AG04450 (cell line): ENCODE results near the gene ENO4. TPM values are rescaled to one million over a fixed set of nuclear protein-coding genes. Genes with fewer than 3 reads are reported as not detected.

Experiments used
- CTCF ChIA-PET: fragments of 300-600, 350-600 bp; formaldehyde crosslinking; extraction: SDS; loops from one replicate; lab custom pipeline; 2022; ENCODE audit warnings: antibody characterized with exemption, inconsistent platforms; lab: Charles Lee
- POLR2A ChIA-PET: fragments of 350-600 bp; formaldehyde crosslinking; extraction: SDS; loops from one replicate; lab custom pipeline; 2021; ENCODE audit warnings: antibody characterized with exemption, inconsistent platforms; lab: Yijun Ruan, JAX
- DNase-seq: peaks from one replicate; pipeline ENCODE4 v3.0.0-alpha.2; 2011; ENCODE audit warnings: low read depth, low spot score
- H3K27ac ChIP-seq: one replicate; pipeline ENCODE4 v1.5.1; 2012; ENCODE audit warnings: low read depth, low read length, control low read depth
- H3K27me3 ChIP-seq: one replicate; pipeline ENCODE4 v1.6.0; 2012; ENCODE audit warnings: low read length; ENCODE audit not compliant: control insufficient read depth, insufficient read depth
- H3K4me3 ChIP-seq: 2 replicates; pipeline ENCODE4 v1.5.1; 2011; ENCODE audit warnings: mild to moderate bottlenecking, low read depth, low read length, control low read depth
- H3K9me3 ChIP-seq: 2 replicates; pipeline ENCODE4 v1.5.1; 2012; ENCODE audit warnings: low read length; ENCODE audit not compliant: control insufficient read depth, insufficient read depth
- polyA plus RNA-seq: library from polyadenylated mRNA; depleted of rRNA; stranded (reverse); fragments of >200 nt; gene quantifications from 2 replicates; pipeline ENCODE4 v1.2.3, GENCODE V29; 2011
- TF ChIP-seq, protein P1 (sequence below): IDR thresholded peaks from 2 replicates; pipeline ENCODE4 v1.5.1; 2011; ENCODE audit warnings: low read depth, low read length, control low read depth, inconsistent platforms

The ENO4 gene
- polyA plus RNA-seq, 1 experiment = 0.11 TPM

DNA sequence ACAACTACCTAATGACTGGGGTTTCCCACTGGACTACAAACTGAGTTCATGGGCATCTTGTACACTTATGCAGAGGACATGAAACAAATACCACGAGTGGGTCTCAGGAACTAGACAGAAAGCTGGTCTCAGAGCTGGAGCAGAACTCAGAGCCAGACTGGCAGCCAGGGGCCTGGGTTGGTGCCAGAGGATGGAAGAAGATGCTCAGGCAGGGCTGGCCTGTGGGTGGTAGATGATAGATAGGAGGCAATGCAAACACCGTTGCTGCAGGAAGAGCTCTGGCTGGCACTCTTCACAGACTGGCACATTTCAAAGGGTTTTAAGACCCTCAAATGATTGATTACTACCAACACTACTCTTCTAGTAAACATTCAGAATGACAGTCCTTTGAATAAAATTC, 28.8 kb downstream of the ENO4 start:
- Histone ChIP-seq H3K27ac (no peak overlapping the region), H3K4me3 (no peak overlapping the region), H3K9me3 (no peaks in the 10 kb centered on the region), H3K27me3 (peaks cover 5% of the 10 kb centered on the region)
- CTCF ChIA-PET = interaction anchor here (0.5 kb wide), 1 partner anchor 22 kb away, joined by 4 read pairs; no protein-coding TSS in a partner anchor
- POLR2A ChIA-PET = no interaction called here
- TF ChIP-seq, protein P1, sequence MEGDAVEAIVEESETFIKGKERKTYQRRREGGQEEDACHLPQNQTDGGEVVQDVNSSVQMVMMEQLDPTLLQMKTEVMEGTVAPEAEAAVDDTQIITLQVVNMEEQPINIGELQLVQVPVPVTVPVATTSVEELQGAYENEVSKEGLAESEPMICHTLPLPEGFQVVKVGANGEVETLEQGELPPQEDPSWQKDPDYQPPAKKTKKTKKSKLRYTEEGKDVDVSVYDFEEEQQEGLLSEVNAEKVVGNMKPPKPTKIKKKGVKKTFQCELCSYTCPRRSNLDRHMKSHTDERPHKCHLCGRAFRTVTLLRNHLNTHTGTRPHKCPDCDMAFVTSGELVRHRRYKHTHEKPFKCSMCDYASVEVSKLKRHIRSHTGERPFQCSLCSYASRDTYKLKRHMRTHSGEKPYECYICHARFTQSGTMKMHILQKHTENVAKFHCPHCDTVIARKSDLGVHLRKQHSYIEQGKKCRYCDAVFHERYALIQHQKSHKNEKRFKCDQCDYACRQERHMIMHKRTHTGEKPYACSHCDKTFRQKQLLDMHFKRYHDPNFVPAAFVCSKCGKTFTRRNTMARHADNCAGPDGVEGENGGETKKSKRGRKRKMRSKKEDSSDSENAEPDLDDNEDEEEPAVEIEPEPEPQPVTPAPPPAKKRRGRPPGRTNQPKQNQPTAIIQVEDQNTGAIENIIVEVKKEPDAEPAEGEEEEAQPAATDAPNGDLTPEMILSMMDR = no peak
- DNase-seq = no peak

DNA sequence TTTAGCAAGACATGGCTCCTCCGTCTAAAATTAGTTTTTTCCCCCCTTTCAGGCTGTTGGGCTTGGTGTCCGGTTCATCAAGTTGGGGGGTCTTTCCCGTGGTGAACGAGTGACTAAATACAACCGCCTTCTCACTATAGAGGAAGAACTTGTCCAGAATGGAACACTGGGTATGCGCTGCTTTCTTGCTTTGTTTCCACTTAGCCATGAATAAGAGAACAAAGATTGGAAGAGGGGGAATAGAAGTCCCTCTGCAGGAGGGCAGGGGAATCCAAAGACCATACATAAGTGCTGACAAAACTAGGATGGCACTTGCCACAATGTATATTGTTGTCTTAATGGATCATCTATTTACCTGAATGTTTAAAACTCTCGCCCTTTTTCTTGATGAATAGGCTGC, 30.5 kb downstream of the ENO4 start:
- Histone ChIP-seq H3K27ac (no peak overlapping the region), H3K9me3 (no peaks in the 10 kb centered on the region), H3K4me3 (no peak overlapping the region), H3K27me3 (peaks cover 5% of the 10 kb centered on the region)
- no peak for DNase-seq
- POLR2A ChIA-PET = no interaction called here
- TF ChIP-seq, protein P1 = no peak
- CTCF ChIA-PET = no interaction called here

DNA sequence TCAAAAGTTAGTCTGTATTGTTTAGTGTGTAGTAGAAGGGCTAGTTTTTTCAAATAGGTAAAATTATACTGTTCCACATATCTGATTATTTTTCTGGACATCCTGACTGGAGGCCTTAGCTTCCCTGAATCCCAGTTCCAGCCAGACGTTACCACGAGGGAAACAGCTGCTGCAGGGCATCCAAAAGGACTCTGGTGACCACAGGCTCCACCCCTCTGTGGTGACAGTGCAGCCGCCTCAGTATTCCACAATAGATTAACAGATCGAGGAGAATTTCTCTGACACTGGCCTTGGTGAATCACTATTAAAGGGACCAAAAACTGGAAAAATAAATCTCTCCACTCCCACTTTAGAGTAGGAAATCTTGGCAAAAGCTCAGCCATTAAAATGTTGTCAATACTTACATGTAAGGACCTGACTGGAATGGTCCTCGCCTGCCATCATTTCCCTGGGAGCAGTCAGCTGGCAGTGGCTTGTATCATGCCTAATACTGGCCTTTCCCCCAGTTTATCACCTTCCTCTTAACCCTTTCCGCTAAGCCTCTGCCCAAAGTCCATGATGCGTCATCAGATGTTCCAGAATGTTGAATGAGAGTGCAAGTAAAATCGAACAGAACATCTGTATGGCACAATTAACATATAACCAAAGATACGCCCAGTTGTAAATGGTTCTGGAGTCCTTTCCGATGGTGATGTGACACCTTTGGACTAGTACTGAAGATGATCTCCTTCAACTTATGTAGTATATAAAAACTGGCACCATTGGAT, 31.6 kb downstream of the ENO4 start:
- ChIA-PET POLR2A (no interaction called here), CTCF (no interaction called here)
- DNase-seq = no peak
- no peaks in the 10 kb centered on the region for H3K9me3 ChIP-seq
- peaks cover 4% of the 10 kb centered on the region for H3K27me3 ChIP-seq
- no peak overlapping the region for H3K27ac ChIP-seq
- H3K4me3 ChIP-seq = no peak overlapping the region
- TF ChIP-seq, protein P1 = no peak

DNA sequence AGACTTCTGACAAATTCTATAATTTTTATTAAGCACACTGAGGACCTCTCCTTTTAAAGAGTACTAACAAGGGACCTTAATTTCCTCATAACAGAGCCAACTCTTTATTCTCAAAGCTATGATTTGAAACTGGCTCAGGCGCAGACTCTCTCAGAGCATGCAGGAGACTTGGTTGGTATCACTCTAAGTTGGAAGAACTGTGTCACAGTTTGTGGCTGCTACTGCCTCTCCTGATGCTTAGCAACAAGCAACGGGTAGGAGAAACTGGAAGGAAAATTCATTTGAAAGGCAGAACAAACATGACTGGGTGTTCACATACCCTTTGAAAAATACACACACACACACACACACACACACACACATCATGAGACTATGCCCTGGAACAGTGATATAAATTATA, 33.3 kb downstream of the ENO4 start:
- no peak overlapping the region for H3K4me3 ChIP-seq
- ChIA-PET POLR2A (no interaction called here), CTCF (no interaction called here)
- no peaks in the 10 kb centered on the region; the same call in 1 of the 2 replicates for H3K9me3 ChIP-seq
- no peak overlapping the region for H3K27ac ChIP-seq
- TF ChIP-seq, protein P1 = no peak
- no peaks in the 10 kb centered on the region for H3K27me3 ChIP-seq
- DNase-seq = no peak

DNA sequence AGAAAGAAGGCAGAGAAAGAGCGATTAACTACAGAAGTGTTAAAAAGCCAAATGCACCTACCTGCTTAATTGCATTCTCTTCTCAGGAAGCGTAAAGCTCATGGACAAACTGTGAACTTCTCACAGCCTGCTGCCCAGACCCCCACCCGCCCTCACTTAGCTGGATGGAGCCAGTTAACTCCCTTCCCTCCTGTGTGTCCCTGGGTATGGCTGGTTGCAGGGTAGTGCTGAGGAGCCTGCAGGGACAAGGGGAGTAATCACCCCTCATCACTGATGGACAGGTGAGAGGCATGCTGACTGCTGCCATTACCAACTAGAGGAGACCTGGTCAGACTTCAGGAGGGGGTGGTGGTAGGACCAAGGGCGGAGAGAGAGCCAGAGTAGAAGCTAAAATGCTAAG, 37.5 kb downstream of the ENO4 start:
- DNase-seq = no peak

More for the DNA sequence above, 37.5 kb downstream of the ENO4 start:
- Histone ChIP-seq H3K9me3 (no peaks in the 10 kb centered on the region; the same call in 1 of the 2 replicates), H3K4me3 (no peak overlapping the region), H3K27ac (no peak overlapping the region), H3K27me3 (no peaks in the 10 kb centered on the region)
- ChIA-PET POLR2A (no interaction called here), CTCF (interaction anchor here (1.0 to 1.2 kb wide), 2 partner anchors 205 to 288 kb away, joined by 3 read pairs; no protein-coding TSS in a partner anchor)
- TF ChIP-seq, protein P1 = no peak
